Subcutaneous abdominal adipose tissue (tissue), 5 donors: ENCODE data around the gene PPM1F.

ENCODE experiments used
- H3K27ac ChIP-seq: one replicate; pipeline ENCODE4 v1.7.0; 2013; ENCODE audit warnings: low read depth, mild to moderate bottlenecking, inconsistent platforms, low read length, moderate library complexity
- H3K27me3 ChIP-seq, 5 donors: one replicate each; pipeline ENCODE4 v1.7.0; 2013; ENCODE audit warnings: low read length in 5 of 5, inconsistent platforms in 1 of 5; ENCODE audit not compliant: control insufficient read depth in 5 of 5, insufficient read depth in 4 of 5
- H3K36me3 ChIP-seq, 5 donors: one replicate each; pipeline ENCODE4 v1.7.0; 2013; ENCODE audit warnings: low read length in 5 of 5; ENCODE audit not compliant: control insufficient read depth in 5 of 5, insufficient read depth in 5 of 5
- H3K4me1 ChIP-seq, 5 donors: one replicate each; pipeline ENCODE4 v1.7.0; 2013; ENCODE audit warnings: low read length in 5 of 5, mild to moderate bottlenecking in 3 of 5, moderate library complexity in 1 of 5; ENCODE audit not compliant: control insufficient read depth in 5 of 5, insufficient read depth in 5 of 5
- H3K4me3 ChIP-seq, 5 donors: one replicate each; pipeline ENCODE4 v1.7.0; 2013; ENCODE audit warnings: low read length in 5 of 5, low read depth in 1 of 5
- H3K9ac ChIP-seq, 5 donors: one replicate each; pipeline ENCODE4 v1.7.0; 2013; ENCODE audit warnings: low read length in 5 of 5, mild to moderate bottlenecking in 4 of 5, moderate library complexity in 3 of 5
- H3K9me3 ChIP-seq, 5 donors: one replicate each; pipeline ENCODE4 v1.7.0; 2013; ENCODE audit warnings: low read length in 5 of 5; ENCODE audit not compliant: control insufficient read depth in 5 of 5
- donor health status: healthy.
- donor health status: healthy.
- donor health status: healthy.
- donor health status: healthy.
- donor health status: healthy.

Gene PPM1F

GRCh38 chr22:21968452-21969129, 15.9 kb upstream of the PPM1F start:
- Histone ChIP-seq H3K27ac (no peak overlapping the region), H3K9ac (no peak overlapping the region), H3K27me3 (no peaks in the 10 kb centered on the region), H3K4me1 (no peaks in the 10 kb centered on the region), H3K9me3 (no peaks in the 10 kb centered on the region), H3K36me3 (peaks cover 0 to 95% (median 88%) of the 10 kb centered on the region in 5 donors), H3K4me3 (no peak overlapping the region)

DNA sequence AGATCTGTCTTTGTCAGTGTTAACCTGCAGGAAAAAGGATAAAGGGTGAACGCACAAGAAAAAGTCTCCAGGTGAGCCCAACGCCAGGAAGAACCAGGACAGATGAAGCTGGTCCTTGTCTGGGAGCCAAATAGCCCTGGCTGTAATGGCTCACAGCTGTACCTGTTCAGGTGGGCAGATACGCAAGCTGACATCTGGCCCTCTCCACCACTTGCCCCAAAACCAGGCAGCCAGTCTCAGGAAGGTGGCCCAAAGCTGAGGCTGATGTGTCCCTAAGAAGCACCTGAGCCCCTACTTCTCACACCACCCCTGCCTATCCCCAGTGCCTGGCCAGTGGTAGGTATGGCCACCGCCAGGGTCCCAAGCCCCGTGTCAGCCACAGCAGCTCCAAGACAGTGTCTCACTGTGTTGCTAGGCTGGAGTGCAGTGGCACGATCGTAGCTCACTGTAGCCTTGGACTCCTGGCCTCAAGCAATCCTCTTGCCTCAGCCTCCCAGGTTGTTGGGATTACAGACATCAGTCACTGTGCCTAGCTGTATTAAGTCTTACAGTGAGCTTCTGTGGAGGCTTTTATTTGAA, 15.1 kb upstream of the PPM1F start:
- Histone ChIP-seq H3K9ac (no peak overlapping the region), H3K27me3 (no peaks in the 10 kb centered on the region), H3K4me3 (no peak overlapping the region), H3K27ac (no peak overlapping the region), H3K4me1 (no peaks in the 10 kb centered on the region), H3K9me3 (no peaks in the 10 kb centered on the region), H3K36me3 (peaks cover 0 to 95% (median 86%) of the 10 kb centered on the region in 5 donors)

DNA sequence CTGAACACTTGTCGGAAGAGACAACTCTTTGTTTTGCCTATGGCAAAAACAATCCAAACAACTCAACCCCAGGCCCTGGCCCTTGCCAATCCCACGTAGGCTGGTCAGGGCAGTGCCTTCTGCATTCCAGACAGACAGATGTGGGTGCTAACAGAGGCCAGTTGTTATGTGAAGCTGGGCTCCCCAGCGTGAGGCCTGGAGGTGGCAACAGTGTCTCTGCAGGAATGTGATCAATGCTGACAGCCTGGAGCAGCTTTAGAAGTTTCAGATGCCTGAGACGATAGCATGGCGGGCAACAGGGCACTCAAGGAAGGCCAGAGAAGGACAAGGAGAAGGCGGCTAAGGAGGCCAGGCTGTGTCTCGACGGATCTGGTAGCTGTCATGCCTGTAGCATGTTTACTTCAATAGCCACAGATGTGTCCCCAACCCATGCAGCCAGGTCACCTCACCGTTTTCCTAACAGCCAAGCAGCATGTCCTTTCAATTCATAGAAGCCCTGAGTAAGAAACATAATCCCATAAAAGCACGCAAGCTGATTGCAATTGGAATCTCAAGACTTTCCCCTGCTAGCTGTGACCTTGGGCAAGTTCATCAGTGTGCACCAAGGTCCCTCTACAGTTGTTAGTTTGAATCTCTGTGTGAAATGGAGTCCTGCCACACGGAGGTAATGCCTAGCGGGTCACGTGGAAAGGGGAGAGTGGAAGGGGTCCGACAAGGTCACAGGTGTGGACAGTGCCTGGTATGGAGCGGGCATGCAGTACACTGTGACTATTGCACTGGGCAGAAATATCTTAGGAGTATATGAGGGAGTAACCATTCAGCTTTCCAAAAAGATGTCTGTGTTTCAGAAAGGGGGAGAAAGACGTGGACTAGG, 14.2 kb upstream of the PPM1F start:
- no peaks in the 10 kb centered on the region for H3K9me3 ChIP-seq
- no peak overlapping the region for H3K4me3 ChIP-seq
- H3K4me1 ChIP-seq, result no peaks in the 10 kb centered on the region
- no peak overlapping the region for H3K27ac ChIP-seq
- H3K9ac ChIP-seq, result no peak overlapping the region
- H3K36me3 ChIP-seq, result peaks cover 0 to 97% (median 86%) of the 10 kb centered on the region in 5 donors
- no peaks in the 10 kb centered on the region for H3K27me3 ChIP-seq

GRCh38 chr22:21965762-21966288, 13.2 kb upstream of the PPM1F start:
- H3K27me3 ChIP-seq, result no peaks in the 10 kb centered on the region
- peaks cover 0 to 97% (median 85%) of the 10 kb centered on the region in 5 donors for H3K36me3 ChIP-seq
- H3K27ac ChIP-seq, result no peak overlapping the region
- H3K4me3 ChIP-seq, result no peak overlapping the region
- no peaks in the 10 kb centered on the region for H3K9me3 ChIP-seq
- no peaks in the 10 kb centered on the region for H3K4me1 ChIP-seq
- no peak overlapping the region for H3K9ac ChIP-seq

DNA sequence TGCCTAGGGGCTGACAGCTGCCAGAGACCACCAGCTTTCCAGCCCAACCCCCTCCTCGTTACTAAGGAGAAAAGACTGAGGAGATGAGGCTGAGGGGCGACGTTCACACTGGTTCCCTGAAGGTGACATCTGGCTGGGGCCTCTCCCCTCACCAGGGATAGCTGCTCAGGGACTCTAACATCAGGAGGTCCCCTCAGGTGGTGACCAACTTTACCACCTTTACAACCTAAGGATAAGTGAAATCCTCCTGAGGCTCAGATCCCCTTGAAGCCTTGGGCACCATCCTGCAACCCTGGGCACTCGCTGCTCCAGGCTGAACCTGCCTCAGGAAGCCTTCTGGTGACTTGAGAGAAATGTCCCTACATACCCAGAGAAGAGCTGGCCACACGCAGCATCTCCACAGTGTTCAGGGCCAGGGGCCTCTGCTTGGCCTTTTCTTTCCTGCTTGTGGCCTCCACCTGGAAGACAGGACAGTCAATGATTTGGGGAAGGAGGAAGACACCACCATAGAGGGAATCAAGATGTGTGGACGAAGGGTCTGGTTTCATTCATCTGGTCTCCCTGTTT, 12.4 kb upstream of the PPM1F start:
- no peak overlapping the region for H3K9ac ChIP-seq
- H3K9me3 ChIP-seq, result no peaks in the 10 kb centered on the region
- H3K27me3 ChIP-seq, result no peaks in the 10 kb centered on the region
- no peaks in the 10 kb centered on the region for H3K4me1 ChIP-seq
- peaks cover 0 to 97% (median 81%) of the 10 kb centered on the region in 5 donors for H3K36me3 ChIP-seq
- H3K27ac ChIP-seq, result no peak overlapping the region
- H3K4me3 ChIP-seq, result no peak overlapping the region

DNA sequence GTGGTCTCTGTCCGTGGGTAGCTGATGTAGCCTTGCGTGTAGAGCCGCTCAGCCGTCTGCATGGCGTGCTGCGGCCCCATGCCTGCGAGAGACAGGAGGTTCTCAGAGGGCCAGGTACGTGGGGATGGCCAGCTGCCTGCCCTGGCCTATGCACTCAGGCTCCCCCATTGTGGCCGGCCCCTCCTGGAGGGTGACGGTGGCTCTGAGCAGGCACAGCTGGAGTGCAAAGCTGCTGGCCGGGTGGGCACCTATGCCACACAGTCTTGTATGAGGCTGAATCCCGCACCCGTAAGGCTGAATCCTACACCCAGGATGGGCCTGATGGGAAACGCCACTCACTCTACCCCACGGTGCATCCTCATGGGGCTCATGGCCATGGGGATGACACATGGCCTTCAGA, 11.6 kb upstream of the PPM1F start:
- Histone ChIP-seq H3K4me1 (no peaks in the 10 kb centered on the region), H3K36me3 (peaks cover 0 to 99% (median 84%) of the 10 kb centered on the region in 5 donors), H3K9ac (no peak overlapping the region), H3K27me3 (no peaks in the 10 kb centered on the region), H3K27ac (no peak overlapping the region), H3K4me3 (no peak overlapping the region), H3K9me3 (no peaks in the 10 kb centered on the region)

DNA sequence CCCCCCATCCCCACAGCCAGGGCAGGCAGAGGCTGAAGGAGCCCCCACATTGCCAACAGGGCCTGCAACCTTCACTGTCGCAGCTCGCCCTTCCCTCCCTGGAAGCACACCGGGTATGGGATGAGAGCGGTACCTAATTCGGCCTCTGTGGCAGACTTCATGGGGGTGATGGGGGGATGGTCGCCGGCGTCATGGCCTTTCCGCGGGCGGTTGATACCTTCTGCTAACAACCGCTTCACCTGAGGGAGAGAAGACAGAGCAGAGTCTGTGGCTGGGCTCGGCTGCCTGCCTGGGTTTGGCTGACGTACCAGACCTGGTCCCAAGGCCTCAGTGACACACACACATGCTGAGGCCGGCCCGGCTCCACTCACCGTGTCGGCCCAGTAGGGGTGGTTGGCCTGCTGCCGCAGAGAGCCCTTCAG, 11.2 kb upstream of the PPM1F start:
- Histone ChIP-seq H3K4me1 (no peaks in the 10 kb centered on the region), H3K27ac (no peak overlapping the region), H3K9ac (no peak overlapping the region), H3K4me3 (no peak overlapping the region), H3K36me3 (peaks cover 0 to 100% (median 88%) of the 10 kb centered on the region in 5 donors), H3K27me3 (no peaks in the 10 kb centered on the region), H3K9me3 (no peaks in the 10 kb centered on the region)

DNA sequence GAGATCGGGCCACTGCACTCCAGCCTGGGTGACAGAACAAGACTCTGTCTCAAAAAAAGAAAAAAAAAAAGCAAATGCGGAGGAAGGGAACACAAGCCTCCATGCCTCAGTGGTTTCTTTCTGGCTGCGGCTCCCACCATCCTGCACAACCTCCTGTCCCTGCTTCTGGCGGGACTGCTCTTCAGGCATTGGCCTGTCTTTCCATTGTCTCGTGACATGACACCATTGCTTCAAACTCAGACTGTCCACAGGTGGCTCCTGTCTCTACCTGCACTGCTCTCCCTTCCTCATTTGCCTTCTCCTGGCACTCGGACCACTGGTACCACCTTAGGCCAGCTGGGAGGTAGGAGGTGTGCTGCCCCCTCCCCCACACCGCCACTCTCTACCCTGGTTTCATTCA, 10.6 kb upstream of the PPM1F start:
- Histone ChIP-seq H3K9ac (no peak overlapping the region), H3K4me3 (no peak overlapping the region), H3K9me3 (no peaks in the 10 kb centered on the region), H3K27me3 (no peaks in the 10 kb centered on the region), H3K27ac (no peak overlapping the region), H3K4me1 (no peaks in the 10 kb centered on the region), H3K36me3 (peaks cover 0 to 100% (median 88%) of the 10 kb centered on the region in 5 donors)

DNA sequence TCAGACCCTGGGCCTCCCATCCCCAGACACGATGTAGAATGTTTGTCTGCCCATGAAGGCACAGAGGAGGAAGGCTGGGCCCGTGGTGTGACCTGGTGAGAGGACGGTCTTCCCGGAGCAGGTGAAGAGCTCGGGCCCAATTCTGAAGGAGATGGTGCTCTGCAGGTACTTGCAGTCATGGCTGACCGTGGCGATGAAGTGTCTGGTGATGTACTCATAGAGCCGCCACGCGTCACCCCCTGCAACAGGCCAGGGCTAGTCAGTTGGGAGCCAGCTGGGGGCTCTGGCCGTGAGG, 10.0 kb upstream of the PPM1F start:
- no peak overlapping the region for H3K4me3 ChIP-seq
- H3K4me1 ChIP-seq, result no peaks in the 10 kb centered on the region
- no peak overlapping the region for H3K9ac ChIP-seq
- H3K27me3 ChIP-seq, result no peaks in the 10 kb centered on the region
- H3K36me3 ChIP-seq, result peaks cover 0 to 100% (median 85%) of the 10 kb centered on the region in 5 donors
- no peak overlapping the region for H3K27ac ChIP-seq
- H3K9me3 ChIP-seq, result no peaks in the 10 kb centered on the region
